GM21528 (cell line): Measurements from ENCODE around the gene CALHM2.
"Not testable (repeated sequence)": the region's sequence is repeated elsewhere in the genome, so short reads cannot be mapped to it uniquely, and the experiment has no call there.

Experiments
- ATAC-seq: cut with Tn5 transposase; IDR thresholded peaks from one replicate; pipeline ENCODE4 v1.9.1; 2021; ENCODE audit warnings: mild to moderate bottlenecking, moderate library complexity; ENCODE audit not compliant: unreplicated experiment, low FRiP score

The CALHM2 gene

DNA sequence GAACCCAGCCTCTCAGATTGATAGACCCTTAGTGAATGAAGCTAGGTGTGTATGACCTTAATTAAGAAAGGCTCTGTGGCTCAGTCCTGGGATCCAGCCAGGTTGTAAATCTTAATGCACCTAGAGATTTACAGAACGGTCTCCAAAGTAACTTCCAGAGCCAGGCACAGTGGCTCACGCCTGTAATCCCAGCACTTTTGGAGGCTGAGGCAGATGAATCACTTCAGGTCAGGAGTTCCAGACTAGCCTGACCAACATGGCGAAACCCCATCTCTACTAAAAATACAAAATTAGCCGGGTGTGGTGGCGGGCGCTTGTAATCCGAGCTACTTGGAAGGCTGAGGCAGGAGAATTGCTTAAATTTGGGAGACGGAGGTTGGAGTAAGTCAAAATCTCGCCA, 24.3 kb downstream of the CALHM2 start:
- no peak for ATAC-seq

DNA sequence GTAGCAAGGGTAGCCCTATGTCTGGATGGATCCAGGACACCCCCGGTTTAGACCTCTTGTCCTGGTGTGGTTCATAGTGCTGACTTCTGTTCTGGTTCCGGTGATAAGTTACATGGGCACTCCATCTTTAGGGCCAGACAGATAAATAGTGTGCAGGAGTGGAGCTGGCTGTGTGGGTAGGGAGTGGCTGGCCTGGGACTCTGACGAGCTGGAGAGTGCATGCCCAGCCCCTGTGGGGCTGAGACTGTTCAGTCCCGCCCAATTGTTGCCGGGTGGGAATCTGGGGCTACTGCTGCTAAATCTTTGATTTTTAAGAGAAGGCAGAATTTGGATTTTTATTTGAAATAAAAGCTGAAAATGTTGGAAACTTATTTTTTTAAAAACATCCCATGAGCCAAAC, 28.4 kb downstream of the CALHM2 start:
- no peak for ATAC-seq

DNA sequence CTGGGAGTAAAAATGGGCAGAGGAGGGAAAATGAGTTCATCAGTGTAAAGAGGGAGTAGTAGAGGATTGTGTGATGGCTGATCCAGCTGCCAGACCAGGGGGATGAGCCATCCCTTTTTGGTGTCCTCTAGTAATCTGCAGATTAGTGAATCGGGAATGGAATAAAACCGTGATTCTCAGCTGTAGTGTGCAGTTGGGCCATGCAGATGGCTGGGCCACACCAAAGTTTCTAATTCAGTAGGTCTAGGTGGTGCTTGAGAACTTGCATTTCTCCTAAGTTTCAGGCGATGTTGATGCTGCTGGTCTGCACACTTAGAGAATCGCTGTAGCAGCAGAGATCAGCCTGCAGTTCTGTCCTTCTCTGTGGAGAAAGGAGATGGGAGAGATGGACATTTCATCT, 33.1 kb downstream of the CALHM2 start:
- ATAC-seq, result no peak

DNA sequence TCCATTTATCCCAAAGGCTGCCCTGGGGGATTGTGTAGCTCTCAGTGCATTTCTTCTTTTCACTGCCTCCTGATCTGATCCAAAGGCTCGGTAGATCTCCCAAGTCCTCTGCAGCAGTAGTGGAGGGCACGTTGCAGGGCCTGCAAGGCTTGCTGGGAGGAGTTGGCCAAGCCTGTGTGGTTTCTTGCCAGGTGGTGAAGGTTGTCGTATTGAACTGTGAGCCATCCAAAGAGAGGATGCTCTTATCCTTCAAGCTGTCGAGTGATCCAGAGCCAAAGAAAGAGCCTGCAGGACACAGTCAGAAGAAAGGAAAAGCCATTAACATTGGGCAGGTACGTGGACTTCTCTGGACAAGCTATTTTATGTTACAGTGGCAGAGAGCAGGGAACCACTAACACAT, 34.6 kb downstream of the CALHM2 start:
- no peak for ATAC-seq

DNA sequence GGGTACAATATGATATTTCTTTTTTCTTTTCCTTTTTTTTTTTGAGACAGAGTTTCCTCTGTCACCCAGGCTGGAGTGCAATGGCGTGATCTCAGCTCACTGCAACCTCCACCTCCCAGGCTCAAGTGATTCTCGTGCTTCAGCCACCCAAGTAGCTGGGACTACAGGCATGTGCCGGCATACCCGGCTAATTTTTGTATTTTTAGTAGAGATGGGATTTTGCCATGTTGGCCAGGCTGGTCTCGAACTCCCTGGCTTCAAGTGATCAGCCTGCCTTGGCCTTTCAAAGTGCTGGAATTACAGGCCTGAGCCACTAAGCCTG, 35.1 kb downstream of the CALHM2 start:
- not testable (repeated sequence) for ATAC-seq

- no peak for ATAC-seq
Measured at GRCh38 chr10:103416436-103417147, 35.6 kb downstream of the CALHM2 start.

DNA sequence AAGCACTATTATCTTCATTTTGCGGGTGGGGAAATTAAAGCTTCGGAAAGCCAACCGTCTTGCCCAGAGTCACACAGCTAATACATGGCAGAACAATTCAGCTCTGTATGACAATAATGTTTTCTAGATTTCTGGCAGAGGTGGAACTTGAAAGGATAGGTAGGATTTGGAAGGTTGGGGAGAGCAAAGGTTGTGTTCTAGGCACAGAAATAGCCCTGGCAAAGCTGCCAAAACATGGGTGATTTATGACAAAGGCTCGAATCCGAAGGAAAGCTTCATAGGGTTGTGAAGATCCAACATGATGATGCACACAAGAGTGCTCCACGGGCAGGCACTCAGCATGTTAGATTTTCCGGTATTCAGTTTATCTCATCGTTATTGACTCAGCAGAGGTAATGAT, 36.6 kb downstream of the CALHM2 start:
- no peak for ATAC-seq

DNA sequence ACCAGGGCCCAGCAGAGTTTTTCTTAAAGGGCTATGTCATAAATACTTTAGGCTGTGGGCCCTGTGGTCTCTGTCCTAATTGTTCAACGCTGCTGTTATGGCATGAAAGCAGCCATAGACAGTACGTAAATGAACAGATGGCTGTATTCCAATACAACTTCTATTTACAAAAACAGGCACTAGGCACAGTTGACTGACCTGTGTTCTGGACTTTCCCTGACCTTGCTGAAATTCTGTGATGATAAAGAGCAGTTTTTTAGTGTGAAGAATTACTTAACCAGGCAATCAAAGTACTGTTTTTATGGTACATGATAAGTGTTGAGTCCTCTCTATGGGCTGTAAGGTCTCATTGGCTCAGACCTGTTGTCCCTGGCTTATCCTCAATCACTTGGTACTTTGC, 38.6 kb downstream of the CALHM2 start:
- ATAC-seq, result no peak

DNA sequence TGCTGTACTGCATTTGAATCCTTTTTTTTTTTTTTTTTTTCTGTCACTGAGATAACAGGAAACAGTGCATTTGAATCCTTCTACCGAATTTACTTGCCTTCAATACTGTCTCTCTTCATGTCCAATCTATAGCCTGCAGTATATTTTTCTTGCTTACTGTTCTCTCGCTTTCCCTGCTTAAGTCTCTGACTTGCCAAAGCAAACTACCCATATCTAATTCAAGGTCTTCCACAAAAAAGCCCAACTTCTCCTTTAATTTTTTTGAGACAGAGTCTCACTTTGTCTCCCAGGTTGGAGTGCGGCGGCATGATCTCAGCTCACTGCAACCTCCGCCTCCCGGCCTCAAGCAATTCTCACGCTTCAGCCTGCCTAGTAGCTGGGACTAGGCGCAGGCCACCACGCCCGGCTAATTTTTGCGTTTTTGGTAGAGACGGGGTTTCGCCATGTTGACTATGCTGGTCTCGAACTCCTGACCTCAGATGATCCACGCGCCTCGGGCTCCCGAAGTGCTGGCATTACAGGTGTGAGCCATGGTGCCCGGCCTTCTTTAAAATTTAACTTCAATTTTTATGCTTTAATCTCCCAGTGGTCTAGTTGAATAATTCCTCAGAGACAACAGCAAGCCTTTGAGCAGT, 54.9 kb downstream of the CALHM2 start:
- no peak for ATAC-seq

DNA sequence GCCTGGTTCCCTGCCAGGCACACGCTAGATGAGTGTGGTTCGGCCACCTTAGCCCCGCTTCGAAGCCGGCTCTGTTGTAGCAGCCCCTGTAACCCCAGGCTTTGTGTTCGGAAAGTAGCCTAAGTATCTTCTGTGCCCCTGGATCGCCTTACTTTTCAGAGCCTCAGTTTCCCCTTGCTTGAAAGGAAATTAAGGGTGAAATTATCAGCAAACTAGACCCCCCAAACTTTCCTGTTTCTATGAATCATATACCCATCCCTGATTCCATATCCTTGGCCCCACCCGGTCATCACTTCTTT, 55.4 kb downstream of the CALHM2 start:
- no peak for ATAC-seq
